Activated gamma-delta T cell (primary cell): ENCODE data around the gene PAFAH1B1.

Experiments
- DNase-seq: peaks from one replicate; lab custom pipeline; 2025; lab: John Stamatoyannopoulos, UW

PAFAH1B1 gene

DNA sequence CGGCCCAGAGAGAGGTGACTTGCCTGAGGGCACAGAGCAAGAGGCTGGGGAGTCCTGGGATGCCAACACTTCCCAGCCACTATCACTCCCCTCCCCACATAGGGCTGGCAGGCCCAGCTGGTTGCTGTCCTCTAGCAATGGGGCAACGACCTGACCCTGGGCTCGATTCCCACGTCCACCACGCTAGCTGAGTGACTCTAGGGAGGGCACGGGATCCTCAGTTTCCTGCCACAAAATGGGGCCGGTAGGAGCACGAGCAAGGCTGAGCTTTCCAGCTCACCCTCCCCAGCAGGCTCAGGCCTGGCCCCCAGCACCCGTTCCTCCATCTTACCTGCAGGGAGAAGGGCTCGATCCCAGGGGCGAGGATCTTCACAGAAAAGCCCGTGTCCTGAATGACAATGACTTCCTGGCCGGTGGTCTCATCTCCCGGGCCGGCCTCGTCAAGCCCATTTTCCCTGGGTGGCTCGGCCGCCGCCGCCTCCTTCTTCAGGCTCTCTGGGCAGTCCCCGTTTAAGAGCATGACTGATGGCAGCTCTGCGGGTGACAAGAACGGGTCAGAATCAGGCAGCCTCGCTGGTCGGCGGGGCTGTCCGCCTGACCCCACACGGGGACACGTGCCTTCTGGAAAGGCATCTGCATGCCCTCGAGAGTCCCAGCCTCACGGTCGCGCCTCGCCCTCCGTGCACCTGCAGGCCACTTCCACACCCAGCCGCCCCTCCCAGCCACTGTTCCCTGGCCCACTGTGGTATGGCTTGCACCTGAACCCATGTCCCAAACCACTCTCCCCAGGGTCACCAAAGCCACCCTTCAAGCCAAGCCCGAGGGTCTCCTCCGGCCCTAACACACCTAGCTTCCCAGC lies 110.8 kb downstream of the PAFAH1B1 start:
- DNase-seq = no peak

GRCh38 chr17:2704890-2705248 lies 111.4 kb downstream of the PAFAH1B1 start:
- DNase-seq = no peak

GRCh38 chr17:2705263-2705662 lies 111.8 kb downstream of the PAFAH1B1 start:
- no peak for DNase-seq

- DNase-seq = no peak
Observed at GRCh38 chr17:2705888-2706795, 112.7 kb downstream of the PAFAH1B1 start.

DNA sequence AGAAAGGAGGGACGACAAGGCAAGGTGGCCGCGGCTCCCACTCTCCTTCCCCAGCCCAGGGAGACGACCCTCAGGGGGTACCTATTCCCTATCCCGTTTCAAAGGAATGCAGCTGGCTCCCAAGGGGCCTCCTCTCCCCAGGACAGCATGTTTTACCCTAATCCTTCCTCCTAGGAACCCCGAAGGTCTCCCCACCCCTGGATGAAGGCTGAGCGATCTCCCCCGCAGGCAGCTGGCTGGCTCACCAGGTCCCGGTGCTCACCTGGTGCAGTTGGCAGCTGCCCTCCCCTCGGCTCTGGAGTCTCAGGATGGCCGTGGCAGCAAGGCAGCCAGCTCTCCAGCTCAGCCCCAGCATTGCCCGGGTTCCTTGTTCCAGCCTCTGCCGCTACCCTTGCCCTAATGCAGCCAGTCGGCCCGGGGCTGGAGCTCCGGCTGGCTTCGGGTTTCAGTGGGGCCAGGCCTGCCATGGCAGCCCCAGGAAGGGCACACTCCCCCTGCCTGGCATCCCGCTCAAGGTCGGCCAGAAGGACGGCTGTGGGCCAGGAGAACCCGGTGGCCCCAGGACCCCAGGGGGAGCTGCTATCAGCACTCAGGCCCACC lies 113.6 kb downstream of the PAFAH1B1 start:
- no peak for DNase-seq

- DNase-seq = no peak
Observed at GRCh38 chr17:2707721-2708584, 114.5 kb downstream of the PAFAH1B1 start.

DNA sequence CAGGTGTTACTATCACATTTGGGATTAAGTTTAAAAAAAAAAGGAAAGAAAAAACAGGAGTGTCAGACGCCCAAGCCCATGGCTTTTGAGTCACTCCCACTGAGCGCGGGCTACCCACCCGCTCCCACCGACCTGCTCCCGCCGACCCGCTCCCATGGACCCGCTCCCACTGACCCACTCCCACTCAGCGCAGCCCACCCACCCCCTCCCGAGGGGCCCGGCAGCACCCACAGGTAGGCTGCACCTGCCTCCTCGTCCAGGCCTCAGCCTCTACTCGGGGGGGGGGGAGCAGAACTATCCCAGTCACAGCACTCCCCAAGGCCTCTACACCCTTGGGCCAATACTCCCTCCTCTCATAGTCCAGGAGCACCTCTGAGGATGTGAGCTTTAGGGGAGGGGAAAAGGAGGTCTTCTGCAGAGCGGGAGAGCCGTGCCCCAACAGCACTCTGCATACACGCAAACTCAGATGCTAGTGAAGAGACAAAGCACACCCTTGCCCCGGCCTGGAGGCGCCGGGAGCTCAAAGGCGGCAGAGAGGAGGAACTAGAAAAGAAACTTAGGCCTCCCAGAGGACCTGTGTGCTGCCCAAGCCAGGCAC lies 115.2 kb downstream of the PAFAH1B1 start:
- no peak for DNase-seq

GRCh38 chr17:2709183-2709661 lies 115.8 kb downstream of the PAFAH1B1 start:
- no peak for DNase-seq

DNA sequence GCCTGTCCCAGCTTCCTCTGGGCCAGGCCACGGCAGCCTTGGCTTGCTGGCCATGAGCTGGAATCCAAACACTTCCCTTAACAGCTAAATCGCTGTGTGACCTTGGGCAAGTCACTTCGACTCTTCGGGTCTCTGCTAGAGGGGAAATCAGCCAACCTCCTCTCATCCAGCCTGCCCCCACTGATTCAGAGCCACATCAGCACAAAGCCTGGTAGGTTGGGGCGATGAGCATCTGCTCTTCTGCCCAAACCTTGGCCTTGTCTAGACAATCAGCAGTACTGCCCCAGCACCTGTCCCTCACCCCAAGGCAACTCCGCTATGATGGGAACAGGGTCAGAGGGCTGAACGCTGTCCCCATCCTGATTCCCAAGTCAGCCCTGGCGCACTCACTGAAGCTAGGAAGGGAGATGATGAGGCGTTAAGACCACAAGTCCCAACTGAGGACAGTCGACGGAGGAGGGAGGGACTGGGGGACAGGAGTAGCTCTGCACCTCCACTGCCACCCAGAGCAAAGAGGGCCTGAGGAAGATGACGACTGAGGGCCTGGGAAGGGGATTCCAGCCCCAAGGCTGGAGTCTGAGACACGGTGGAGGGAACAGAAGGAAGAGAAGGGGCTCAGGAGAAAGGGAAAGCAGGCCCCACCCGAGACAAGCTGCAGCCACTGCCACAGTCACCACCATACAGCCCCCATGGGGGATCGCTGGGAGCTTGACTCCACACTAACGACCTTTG lies 116.8 kb downstream of the PAFAH1B1 start:
- DNase-seq = no peak

DNA sequence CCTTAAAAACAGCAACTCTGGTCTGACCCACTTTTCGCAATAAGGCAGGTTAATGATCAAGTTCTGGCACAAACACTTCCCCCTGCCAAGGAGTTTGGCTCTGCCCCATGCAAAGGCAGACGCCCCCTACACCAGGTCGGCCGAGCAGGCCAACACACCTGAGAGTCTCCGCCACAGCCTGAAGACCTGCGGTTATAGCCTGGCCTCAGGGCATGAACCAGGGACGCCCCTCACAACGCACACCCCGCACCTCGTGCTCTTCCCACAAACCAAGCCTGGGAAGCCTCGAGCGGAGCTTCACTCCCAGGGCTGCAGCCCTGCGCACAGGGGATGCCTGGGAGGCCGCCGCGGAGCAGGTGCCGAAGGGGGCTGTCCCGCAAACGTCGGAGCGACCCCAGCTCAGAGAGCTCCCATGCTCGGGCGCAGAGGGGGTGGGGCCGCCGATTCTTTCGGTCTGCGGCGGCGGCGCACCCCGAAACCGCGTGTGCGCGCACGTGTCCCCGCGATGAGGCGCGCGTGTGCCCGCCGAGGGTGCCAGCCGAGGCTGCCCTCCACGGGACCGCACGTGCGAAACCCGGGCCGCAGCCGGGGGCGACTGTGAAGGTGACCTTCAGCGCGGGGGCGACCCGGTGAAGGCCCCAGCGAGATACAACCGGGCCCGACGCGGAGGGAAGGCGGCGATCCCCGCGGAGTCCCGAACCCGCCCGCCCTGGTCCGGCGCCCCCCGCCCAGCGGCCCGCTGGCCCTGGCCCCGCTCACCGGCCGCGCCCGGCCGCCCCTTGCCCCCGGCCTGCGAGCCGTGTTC lies 117.6 kb downstream of the PAFAH1B1 start:
- DNase-seq = peak; percentile 37

DNA sequence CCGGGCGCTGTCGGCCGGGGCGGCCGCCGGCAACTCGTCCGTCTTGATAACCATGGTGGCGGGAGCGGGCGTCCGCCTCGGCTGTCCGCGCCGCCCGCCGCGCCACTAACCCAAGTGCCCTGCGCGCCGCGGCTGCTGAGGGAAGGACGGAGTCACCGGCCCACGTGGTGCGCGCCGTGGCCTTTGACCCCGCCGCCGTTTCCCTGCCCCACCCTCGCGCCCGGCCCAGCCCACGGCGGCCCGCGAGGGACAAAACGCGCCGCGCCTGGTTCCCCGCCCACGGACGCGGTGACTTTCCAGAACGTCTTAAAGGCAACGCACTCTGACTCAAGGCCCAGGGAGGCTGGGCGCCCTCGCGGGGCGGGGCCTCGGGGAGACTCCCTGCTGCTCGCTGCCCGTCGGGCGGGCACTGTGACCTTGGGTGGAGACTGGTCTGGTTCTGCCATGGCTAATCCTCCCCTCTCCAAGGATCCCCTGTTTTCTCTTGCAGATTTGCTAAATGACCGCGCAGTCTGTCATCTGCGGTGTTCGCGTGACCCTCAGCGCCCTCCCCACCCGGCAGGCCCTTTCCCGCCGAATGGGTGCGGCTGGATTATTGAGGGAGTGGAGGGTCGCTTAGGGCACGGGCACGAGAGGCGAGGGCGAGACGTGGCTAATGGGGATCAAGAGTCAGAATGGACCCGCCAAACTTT lies 118.3 kb downstream of the PAFAH1B1 start, which contains the start of gene CLUH:
TSS of gene CLUH (minus strand) at position 157 of the 692 bp plus-strand sequence. CDS start at position 54, 103 bp downstream.
- peak; percentile 94 for DNase-seq

DNA sequence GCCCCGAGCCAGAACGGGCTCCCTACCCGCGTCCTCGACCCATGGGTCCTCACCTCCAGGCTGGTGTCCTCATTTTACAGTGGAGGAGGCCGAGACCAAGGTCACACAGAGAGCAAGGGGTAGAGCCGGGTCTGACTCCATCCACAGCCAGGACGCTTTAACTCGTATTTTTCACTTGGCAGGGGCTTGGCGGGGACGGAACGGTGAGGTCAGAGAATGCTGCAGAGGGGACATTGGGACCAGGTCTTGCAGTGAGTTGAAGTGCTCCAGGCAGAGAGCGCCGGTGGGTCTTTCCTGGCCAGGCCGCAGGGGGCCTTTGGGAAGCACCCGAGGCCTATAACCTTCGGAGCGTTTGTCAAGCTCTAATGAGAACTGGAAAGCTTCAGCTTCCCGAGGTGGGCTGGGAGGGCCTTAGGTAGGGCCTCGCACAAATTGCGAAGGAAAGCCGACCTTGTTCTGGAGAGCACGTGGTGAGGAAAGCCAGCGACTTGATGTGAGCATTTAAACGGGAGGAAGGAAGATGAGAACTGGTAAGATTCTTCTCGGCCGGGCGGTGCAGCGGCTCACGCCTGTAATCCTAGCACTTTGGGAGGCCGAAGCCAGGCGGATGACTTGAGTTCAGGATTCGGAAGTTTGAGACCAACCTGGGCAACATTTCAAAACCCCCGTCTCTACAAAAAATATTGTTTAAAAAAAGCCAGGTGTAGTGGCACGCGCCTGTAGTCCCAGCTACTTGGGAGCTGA lies 119.0 kb downstream of the PAFAH1B1 start:
- DNase-seq = no peak

GRCh38 chr17:2713881-2714280 lies 120.4 kb downstream of the PAFAH1B1 start:
- DNase-seq = no peak

DNA sequence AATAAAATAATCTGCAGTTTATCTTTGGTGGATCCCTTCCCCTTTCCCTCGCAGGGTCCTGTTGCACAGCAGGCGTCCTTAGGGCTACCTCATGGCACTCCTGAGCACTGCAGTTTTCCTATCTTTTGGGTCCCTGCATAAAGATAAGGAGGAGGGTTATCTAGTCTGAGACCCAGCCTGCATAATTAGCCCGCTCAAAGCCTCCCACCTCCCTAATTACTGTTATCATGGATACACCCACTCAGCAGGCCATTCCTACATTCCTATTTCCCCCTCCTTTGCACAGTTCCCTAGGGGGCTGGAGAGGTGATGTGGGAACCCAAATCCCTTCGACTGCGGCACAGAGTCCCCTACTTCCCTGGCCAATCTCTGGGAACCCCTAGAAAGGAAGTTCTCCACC lies 123.2 kb downstream of the PAFAH1B1 start:
- DNase-seq = no peak

DNA sequence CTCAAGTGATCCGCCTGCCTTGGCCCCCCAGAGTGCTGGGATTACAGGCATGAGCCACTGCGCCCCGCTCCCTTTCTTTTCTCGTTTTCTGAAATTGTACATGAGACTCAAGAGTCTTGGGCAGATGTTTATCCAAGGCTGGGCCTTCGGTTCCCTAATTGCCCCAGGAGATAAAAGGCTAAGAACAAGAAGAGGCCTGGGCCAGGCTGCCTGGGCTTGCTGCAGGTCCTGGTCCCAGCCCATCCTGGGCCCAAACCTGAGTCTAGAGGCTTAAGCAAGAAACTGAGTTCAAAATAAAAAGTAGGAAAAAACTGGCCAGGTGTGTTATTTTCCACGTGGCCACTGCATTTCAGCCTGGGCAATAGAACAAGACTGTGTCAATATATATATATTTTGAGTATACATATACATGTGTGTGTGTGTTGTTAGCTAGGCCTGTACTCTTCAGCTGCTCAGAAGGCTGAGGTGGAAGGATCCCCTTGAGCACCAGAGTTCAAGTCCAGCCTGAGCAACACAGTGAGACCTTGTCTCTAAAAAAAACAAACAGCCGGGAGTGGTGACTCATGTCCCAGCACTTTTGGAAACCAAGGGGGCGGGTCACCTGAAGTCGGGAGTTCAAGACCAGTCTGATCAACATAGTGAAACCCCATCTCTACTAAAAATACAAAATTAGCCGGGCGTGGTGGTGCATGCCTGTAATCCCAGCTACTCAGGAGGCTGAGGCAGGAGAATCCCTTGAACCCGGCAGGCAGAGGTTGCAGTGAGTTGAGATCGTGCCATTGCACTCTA lies 124.9 kb downstream of the PAFAH1B1 start:
- DNase-seq = no peak

GRCh38 chr17:2719861-2720260 lies 126.4 kb downstream of the PAFAH1B1 start:
- DNase-seq = no peak

DNA sequence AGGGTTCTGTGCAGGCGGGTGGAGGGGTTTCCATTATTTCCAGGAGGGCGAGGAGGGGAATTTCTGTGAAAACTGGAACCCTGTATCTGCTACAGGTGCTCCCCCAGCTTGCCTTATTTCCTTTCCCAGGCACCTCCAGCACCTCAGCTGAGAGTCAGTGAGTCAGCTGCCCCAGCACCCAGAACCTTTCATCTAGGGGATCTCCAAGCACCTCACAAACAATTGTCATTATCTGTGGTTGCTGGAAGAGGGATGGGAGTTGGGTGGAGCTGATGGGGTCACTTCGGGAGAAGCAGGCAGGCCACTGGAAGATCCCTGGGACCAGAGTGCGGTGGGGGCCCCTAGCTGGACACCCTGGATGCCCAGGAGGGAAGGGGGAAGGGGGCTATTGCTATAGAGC lies 128.1 kb downstream of the PAFAH1B1 start:
- DNase-seq = no peak
